HG03469 (cell line): ENCODE data around the gene CCDC149.

Experiments used
- ATAC-seq: cut with Tn5 transposase; IDR thresholded peaks from one replicate; pipeline ENCODE4 v1.9.1; 2021; ENCODE audit warnings: mild to moderate bottlenecking, moderate library complexity, moderate number of reproducible peaks; ENCODE audit not compliant: unreplicated experiment

CCDC149 gene

DNA sequence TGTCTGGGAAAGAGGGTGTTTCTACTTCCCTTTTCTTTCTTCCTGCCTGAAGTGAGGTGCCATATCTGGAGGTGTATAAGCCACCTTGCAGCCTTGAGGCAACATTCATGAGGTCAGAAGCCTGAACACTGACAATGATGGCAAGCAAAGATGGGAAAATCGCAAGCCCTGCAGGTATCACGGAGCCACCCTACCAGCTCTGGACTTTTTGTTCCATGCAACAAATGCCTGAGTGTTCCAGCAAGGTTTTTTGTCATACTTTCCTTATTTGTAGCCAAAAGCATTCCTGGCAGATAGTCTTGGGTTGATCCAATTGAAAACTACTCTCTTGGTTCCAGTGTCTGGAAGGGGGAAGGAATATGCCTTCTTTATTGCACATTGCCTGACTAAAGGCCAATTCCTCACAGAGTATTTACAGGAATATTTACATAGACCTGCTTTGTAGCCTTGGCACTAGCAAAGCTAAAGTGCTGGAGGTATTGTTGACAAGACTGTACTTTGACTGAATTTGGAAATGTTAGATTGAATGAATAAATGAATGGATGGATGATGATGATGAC, 131.8 kb downstream of the CCDC149 start:
- no peak for ATAC-seq

DNA sequence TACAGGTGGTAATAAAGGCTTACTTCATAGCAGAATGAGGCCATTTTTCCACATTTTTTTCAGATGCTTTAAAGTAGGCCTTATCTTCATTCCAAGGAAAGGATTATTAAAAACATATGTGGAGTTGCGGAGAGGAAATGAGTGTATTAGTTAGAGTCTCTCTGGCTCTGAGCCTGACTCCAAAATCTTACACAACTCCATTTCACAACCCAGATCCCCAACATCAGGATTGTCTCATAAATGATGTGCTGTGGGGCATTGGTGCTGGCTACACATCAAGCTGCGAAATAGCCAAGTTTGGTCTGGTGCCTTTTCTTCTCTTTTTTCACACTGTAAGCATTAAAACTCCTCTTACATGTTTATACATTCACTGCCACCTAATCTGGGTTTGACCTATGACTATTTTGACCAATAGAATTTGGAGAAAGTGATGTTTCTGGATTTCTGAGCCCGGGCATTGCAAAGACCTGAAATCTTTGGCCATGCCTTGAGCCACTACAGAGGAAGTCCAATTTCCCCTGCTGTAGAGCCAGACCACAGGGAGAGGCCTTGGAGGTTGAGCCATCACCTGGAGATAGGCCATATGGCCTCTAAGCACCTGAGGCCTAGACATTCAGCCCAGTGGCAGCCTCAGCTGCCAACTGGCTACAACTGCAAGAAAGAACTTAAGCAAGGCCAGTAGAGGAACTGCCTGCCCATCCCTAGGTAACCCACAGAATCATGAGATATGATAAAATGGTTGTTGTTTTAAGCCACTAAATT, 134.2 kb downstream of the CCDC149 start:
- no peak for ATAC-seq

DNA sequence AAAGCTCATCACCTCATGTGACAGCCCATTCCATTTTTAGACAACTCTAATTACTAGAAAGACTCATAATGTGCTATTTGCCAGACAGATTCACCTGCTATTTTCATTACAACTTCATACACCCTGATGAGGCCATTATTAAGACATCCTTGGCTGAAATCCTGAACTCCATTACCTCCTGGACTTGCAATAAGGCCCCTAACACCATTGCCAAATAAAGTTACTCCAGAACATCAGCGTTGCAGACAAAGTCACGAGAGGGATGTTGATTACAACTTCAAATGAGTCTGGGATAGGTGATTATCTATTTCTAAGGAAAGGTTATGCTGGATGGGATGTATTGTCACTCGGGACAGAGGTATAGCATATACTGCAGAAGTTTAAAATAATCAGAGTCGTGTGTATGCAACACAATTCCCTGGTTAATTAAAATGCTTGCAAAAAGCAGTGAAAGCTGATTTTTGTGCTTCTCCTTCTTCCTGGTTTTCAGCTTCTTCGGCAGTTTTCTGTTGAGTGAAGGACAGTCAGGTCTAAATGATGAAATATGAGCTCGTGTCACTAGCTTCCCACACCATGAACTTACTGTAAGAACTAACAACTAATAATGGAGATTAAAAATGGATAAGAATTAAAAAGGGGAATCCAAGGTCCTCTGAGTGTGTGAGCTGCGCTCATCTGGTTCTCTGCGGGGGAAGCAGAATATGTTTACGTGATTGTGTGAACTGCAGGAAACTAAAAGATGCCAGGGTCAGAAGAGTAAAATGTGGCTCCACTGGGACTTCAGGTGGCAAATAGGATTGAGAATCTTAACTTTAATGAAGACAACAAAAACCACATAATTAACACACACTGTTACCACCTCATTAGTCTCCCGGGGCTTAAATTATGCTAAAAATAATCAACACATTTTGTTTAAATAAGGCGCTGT, 135.0 kb downstream of the CCDC149 start:
- ATAC-seq: no peak

DNA sequence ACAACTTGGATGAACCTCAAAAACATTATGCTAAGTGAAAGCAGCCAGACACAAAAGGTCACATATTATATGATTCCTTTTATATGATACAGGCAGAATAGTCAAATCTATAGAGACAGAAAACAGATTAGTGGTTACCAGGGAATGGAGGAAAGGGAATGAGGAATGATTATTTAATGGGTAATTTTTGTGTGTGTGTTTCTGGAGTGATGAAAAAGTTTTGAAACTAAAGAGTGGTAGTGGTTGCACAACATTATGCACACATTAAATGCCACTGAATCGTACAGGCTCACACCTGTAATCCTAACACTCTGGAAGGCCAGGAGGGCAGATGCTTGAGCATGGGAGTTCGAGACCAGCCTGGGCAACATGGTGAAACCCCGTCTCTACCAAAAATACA, 137.1 kb downstream of the CCDC149 start:
- ATAC-seq: no peak

DNA sequence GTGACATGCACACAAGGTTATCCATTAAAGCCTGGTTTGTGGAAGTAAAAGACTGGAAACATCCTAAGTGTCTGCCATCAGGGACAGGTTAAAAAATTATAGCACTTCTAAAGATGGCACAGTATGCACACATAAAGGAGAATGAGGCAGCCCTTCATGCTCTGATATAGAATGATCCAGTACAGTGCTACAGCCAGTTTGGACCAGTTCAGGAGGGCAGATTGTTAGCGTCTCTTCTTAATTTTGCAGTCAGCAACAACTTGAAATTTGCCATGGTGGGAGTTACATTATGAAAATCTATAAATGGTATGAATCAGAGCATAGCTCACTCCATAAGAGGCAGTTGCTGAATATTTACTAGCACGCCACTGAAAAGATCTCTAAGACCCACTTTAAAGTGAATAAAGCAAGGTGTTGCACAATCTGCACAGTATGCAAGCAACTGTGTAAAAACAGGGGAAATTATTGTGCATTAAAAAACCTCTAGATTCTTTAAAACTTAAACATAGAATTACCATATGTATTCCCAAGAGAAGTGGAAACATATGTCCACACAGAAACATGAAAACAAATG, 137.7 kb downstream of the CCDC149 start:
- no peak for ATAC-seq

DNA sequence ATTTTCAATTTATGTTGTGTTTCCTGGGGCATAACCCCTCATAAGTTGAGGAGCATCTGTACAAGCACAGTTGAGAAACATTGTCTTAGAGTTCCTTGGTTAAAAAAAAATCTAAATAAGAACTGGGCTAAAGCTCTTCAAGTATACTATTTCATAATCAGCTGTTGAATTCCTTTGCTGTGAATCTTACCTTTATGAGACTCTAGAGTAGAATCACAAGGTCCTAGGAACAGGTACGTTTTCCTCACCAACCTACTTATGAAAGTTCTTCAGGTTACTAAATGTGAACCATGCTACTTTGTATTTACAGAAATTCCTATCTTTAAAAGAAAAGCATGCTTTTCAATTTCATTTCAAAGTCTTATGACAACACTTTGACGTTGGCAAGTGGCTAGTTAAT, 138.4 kb downstream of the CCDC149 start:
- ATAC-seq: no peak

DNA sequence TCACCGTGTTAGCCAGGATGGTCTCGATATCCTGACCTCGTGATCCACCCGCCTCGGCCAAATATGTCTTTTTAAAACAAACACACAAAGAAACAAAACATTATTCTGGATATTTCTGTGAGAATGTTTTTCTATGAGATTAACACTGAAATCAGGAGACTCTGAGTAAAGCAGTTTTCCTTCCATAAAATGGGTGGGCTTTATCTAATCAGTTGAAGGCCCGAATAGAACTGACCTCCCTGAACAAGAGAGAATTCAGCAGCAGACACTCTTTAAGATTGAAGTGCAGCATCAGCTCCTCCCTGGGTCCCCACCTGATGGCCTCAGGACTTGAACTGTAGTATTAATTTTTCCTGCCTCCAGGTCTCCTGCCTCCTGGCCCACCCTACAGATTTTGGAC, 139.9 kb downstream of the CCDC149 start:
- no peak for ATAC-seq

DNA sequence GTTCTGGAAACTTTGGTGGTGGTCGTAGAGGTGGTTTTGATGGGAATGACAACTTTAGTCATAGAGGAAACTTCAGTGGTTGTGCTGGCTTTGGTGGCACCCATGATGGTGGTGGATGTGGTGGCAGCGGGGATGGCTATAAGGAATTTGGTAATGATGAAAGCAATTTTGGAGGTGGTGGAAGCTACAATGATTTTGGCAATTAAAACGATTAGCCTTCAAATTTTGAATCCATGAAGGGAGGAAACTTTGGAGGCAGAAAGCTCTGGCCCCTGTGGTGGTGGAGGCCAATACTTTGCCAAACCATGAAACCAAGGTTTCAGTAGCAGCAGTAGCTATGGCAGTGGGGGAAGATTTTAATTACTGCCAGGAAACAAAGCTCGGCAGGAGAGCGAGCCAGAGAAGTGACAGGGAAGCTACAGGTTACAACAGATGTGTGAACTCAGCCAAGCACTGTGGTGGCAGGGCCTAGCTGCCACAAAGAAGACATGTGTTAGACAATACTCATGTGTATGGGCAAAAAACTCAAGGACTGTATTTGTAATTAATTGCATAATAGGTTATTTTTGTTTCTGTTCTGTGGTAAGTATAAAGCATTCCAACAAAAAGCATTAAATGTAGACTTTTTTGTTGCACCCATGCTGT, 140.7 kb downstream of the CCDC149 start:
- no peak for ATAC-seq

DNA sequence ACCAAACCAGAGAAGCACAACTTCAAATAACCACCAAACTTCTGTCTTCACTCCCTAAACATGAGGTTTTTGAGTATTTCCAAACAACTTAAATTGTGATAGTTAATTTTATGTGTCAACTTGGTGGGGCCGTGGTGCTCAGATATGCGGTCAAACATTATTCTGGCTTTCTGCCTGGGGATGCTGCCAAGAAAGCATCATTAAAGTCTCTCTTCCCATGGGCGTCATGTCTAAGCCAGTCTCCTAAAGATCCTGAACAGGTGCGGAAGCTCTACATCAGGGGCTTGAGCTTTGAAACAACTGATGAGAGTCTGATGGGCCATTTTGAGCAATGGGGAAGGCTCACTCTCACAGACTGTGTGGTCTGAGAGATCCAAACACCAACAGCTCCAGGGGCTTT, 141.6 kb downstream of the CCDC149 start:
- no peak for ATAC-seq

DNA sequence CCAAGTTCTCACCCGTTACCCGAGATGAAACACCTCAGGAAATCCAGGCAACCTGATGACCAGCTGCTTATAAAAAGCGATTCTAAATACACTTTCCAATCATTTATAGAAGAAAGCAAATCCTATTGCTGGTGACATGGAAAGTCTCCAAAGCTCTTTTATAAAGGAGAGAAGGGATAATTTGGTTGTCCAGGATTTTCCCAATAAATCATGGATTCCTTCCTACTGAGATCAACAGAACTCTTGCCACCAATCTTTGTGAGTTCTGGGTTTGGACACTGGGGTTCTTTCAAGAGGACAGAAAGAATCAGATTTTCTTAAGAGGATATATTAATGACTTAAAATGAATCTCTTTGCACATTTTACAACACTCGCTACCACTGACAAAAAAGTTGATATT, 142.2 kb downstream of the CCDC149 start:
- no peak for ATAC-seq

DNA sequence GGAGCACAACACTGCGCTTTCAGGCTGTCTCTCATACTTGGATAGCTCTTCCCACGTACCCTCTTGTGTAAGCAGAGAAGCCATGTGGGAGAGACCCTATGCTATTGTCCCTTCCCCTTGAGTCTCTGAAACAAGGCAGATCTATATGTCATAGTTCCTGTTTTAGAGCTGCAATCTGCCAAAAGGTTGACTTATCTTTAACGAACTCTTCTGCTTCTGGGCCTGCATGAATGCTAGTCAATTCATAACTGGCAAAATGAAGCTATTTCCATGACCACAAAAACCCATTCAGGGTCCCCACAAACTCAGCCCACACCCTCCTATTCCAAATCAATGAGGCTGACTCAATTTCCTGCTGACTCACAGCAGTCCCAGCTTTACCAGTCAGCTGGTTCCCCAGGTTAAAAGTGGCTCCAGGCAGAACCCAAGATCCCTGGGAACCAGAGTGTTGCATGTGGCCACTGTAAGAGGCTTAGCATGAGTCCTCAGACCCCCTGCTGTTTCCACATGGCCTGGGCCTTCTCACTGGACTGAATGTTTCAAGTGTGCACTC, 142.7 kb downstream of the CCDC149 start:
- peak; percentile 67 for ATAC-seq

DNA sequence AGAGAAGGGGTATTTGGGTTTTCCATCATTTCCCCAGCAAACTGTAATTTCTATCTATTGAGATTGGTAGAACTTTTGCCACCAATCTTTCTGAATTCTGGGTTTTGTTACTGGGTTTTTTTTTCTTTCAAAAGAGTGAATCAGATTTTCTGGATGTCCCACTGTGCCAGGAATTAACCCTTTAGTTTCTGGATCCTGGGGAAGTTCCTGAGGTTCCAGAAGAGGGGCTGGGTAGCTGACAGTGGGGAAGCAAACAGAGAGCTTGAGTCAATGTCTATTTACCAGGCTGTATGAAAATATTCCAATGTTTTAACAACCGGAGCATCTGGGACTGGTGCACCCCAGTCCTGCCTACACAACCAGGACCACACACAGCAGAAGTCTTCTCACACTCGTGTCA, 143.3 kb downstream of the CCDC149 start:
- no peak for ATAC-seq

DNA sequence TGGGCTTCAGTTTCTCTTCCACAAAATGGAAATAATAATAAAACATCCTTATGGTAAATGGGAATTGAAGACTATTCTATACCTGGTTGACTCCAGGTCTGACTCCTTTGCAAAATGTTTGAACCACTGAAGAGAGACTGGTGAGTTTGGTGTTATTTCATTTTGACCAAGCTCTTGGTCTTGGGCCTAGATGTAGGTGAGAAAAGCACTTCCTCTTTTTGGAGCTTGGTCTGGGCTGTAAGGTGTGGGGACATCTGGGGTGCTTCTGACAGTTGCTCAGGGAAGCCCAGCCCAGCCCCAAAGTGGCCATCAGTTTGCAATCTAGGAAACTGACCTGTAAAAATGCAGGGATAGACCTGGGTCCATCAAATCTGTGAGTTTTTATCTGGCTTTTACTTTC, 144.2 kb downstream of the CCDC149 start:
- ATAC-seq: peak; percentile 66

DNA sequence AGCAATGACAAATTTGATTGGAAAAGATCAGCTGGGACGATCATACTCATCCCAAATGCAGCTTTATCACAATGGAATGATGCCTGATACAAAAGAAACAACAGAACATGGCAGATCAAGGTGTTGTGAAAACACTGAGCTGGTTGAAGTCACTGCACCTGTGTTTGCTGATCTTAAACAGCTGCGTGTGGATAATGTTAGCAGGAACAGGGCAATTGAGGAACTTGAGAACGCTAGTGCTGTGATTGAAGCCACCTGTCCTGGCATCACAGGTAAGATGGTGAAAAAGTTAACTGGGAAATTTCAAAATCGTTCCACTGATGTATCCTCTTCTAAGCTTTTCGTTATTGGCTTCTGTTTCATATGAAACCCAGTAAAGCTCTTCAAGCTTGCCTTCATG, 144.8 kb downstream of the CCDC149 start:
- no peak for ATAC-seq

DNA sequence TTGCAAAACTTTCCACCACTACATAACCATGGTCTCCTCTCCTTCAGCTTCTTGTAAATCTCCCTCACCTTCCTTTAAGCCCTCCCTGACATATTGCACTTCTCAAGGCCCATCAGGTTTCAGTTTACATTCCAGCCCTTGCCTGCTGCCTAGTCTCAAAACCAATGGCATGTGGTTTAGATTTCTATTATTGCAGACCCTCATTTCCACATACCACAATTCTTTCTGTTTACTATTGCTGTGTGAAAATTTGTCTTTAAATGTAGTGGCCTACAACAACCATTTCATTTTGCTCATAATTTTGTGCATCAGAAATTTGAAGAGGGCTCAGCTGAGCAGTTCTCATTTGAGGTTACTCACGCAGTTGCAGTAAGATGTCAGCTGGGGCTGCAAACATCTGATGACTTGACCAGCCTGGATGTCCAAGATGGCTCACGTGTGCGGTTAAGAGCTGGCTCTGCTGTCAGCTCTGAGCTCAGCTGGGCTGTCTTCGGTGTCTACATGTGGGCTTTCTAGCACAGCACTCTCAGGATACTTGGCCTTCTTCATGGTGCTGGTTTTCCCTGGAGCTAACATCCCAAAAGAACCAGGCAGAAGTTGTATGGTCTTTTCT, 147.4 kb downstream of the CCDC149 start:
- no peak for ATAC-seq

DNA sequence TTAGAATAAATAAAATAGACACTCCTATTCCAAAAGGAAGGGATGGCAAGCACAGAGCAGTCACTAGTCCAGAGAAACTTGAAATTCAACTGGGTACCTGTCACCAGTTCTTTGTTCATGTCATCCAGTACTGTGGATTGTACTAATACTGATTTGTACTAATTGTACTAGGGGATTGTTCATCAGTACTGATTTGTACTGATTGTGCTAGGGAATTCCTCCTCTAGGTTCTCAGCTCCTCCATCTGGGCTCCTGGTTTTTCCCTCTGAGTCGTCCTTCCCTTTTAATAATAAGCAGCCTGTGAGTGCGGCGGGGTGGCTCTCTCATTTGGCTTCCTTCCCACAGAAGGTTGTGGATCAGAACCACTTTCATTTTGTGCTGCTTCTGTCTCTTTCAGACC, 148.5 kb downstream of the CCDC149 start:
- no peak for ATAC-seq

DNA sequence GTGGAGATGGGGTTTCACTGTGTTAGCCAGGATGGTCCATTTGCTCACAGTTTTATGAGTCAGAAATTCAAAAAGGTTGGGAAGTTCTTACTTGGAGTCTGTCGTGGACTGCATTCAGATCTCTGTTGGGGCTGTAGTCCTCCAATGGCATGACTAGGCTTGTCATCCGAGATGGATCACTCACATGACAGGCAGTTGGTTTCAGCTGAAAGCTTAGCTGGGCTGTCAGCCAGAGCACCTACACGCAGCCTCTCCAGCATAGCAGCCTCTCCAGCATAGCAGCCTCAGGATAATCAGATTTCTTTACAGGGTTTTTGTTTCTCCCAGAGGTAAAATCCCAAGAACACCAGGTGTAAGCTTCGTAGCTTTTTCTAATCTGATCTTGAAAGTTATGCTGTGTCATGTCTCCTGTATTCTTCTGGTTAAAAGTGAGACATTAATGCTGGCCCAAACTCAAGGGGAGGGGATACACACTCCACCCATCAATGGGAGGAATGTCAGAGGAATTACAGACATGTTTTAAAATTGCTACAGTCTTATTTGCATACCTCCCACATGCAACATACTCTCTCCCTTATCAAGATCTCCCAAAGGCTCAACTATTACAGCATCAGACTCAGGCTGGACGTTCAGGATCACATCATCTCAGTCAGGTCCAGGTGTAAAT, 149.1 kb downstream of the CCDC149 start:
- ATAC-seq: no peak
